IPS DF 6.9 (cell line): ENCODE data around the gene MPP2.

ENCODE experiments used
- DNase-seq: peaks from one replicate; pipeline ENCODE4 v3.0.0-alpha.2; 2013; ENCODE audit warnings: low read depth, low spot score
- H3K27ac ChIP-seq: one replicate; pipeline ENCODE4 v1.5.1; 2013; ENCODE audit warnings: low read length, control low read depth
- H3K27me3 ChIP-seq: 2 replicates; pipeline ENCODE4 v1.6.1; 2013; ENCODE audit warnings: mild to moderate bottlenecking, low read length; ENCODE audit not compliant: control insufficient read depth, insufficient read depth
- H3K36me3 ChIP-seq: 2 replicates; pipeline ENCODE4 v1.6.1; 2013; ENCODE audit warnings: low read length; ENCODE audit not compliant: control insufficient read depth, insufficient read depth
- H3K4me1 ChIP-seq: 2 replicates; pipeline ENCODE4 v1.6.1; 2013; ENCODE audit warnings: low read length; ENCODE audit not compliant: control insufficient read depth, insufficient read depth
- H3K4me3 ChIP-seq: 2 replicates; pipeline ENCODE4 v1.5.1; 2013; ENCODE audit warnings: mild to moderate bottlenecking, low read length
- H3K9me3 ChIP-seq: 2 replicates; pipeline ENCODE4 v1.6.1; 2013; ENCODE audit warnings: low read length, inconsistent platforms; ENCODE audit not compliant: control insufficient read depth, insufficient read depth
- WGBS: extraction: QIAGEN DNeasy Blood & Tissue Kit; methylation state at CpG from one replicate; pipeline ENCODE4 v1.1.7; 2013; ENCODE audit warnings: mixed read lengths, missing lambda C conversion rate; ENCODE audit not compliant: insufficient read length, insufficient coverage; 5-methylcytosine and 5-hydroxymethylcytosine counted together

The MPP2 gene

GRCh38 chr17:43825567-43825966 lies 81.8 kb downstream of the MPP2 start:
- Histone ChIP-seq H3K36me3 (0 out of 2 replicates have a peak, but pooled peaks cover 2% of the 10 kb centered on the region), H3K9me3 (no peaks in the 10 kb centered on the region), H3K4me1 (no peaks in the 10 kb centered on the region; the same call in 1 of the 2 replicates), H3K4me3 (no peak overlapping the region), H3K27ac (no peak overlapping the region), H3K27me3 (no peaks in the 10 kb centered on the region)
- no CpG with 5 or more reads among the region's 12 CpGs for WGBS
- no peak for DNase-seq
